GM06990 (cell line): ENCODE data around the gene CCDC63.
"Not testable (repeated sequence)": the region's sequence is repeated elsewhere in the genome, so short reads cannot be mapped to it uniquely, and the experiment has no call there.

Source experiments
- DNase-seq: peaks from one replicate; pipeline ENCODE4 v3.0.0-alpha.2; 2011; ENCODE audit not compliant: insufficient read length; ENCODE audit errors: extremely low read depth
- H3K27me3 ChIP-seq: replicated peaks from 2 replicates; pipeline ENCODE4 v1.6.0; 2011; ENCODE audit warnings: low read length; ENCODE audit not compliant: control insufficient read depth, insufficient read depth
- H3K36me3 ChIP-seq: 2 replicates; pipeline ENCODE4 v1.5.1; 2011; ENCODE audit warnings: low read length; ENCODE audit not compliant: control insufficient read depth, insufficient read depth
- H3K4me3 ChIP-seq: replicated peaks from 2 replicates; pipeline ENCODE4 v1.5.1; 2011; ENCODE audit warnings: low read depth, mild to moderate bottlenecking, control low read depth, low read length
- TF ChIP-seq, protein P1 (sequence below): IDR thresholded peaks from 2 replicates; pipeline ENCODE4 v1.5.1; 2011; ENCODE audit warnings: low read length, control low read depth, mild to moderate bottlenecking, inconsistent platforms; ENCODE audit not compliant: insufficient read depth, poor library complexity, severe bottlenecking

CCDC63 gene

DNA sequence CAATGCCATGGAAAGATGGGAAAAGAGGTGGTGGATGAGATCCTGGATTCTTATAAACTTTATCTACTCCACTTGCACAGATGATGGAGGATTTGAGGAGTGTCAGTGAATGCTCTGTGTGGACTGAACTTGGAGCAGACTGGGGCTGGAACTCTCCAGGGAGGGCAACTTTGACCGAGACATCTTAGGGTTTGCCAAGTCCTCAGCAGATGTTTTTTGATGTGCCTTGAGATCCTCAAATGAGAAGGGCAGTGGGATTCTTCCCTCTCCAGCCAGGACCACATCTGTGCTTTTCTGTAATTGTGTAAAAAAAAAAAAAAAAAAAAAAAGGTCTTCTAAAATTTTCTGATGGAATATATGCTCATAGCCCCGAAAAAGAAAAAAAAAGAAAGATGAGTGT is 96.6 kb downstream of the CCDC63 start:
- DNase-seq = no peak
- Histone ChIP-seq H3K4me3 (no peak overlapping the region), H3K27me3 (no peaks in the 10 kb centered on the region), H3K36me3 (no peaks in the 10 kb centered on the region)
- TF ChIP-seq, protein P1, sequence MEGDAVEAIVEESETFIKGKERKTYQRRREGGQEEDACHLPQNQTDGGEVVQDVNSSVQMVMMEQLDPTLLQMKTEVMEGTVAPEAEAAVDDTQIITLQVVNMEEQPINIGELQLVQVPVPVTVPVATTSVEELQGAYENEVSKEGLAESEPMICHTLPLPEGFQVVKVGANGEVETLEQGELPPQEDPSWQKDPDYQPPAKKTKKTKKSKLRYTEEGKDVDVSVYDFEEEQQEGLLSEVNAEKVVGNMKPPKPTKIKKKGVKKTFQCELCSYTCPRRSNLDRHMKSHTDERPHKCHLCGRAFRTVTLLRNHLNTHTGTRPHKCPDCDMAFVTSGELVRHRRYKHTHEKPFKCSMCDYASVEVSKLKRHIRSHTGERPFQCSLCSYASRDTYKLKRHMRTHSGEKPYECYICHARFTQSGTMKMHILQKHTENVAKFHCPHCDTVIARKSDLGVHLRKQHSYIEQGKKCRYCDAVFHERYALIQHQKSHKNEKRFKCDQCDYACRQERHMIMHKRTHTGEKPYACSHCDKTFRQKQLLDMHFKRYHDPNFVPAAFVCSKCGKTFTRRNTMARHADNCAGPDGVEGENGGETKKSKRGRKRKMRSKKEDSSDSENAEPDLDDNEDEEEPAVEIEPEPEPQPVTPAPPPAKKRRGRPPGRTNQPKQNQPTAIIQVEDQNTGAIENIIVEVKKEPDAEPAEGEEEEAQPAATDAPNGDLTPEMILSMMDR = no peak

DNA sequence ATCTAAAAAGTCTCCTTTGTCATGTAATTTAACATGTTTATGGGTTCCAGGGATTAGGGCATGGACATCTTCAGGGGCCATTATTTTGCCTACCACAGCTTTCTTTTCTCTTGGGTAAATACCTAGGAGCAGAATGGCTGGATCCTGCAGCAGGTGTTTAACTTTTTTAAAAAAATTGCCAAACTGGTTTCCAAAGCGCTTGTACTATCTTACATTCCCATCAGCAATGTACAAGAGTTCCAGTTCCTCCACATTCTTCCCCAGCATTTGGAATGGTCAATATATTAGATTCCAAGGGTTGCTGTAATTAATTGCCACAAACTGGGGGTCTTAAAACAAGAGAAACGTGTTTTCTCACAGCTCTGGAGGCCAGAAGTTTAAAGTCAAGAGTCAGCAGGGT is 101.3 kb downstream of the CCDC63 start:
- no peaks in the 10 kb centered on the region for H3K27me3 ChIP-seq
- H3K36me3 ChIP-seq = no peaks in the 10 kb centered on the region
- TF ChIP-seq, protein P1 = no peak
- no peak overlapping the region for H3K4me3 ChIP-seq
- DNase-seq = no peak

DNA sequence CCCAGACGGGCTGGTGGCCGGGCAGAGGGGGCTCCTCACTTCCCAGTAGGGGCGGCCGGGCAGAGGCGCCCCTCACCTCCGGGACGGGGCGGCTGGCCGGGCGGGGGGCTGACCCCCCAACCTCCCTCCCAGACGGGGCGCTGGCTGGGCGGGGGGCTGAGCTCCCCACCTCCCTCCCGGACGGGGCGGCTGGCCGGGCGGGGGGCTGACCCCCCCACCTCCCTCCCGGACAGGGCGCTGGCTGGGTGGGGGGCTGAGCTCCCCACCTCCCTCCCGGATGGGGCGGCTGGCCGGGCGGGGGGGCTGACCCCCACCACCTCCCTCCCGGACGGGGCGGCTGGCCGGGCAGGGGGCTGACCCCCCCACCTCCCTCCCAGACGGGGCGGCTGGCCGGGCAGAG is 103.7 kb downstream of the CCDC63 start:
- DNase-seq, H3K4me3 ChIP-seq, H3K27me3 ChIP-seq, H3K36me3 ChIP-seq: not testable (repeated sequence)

DNA sequence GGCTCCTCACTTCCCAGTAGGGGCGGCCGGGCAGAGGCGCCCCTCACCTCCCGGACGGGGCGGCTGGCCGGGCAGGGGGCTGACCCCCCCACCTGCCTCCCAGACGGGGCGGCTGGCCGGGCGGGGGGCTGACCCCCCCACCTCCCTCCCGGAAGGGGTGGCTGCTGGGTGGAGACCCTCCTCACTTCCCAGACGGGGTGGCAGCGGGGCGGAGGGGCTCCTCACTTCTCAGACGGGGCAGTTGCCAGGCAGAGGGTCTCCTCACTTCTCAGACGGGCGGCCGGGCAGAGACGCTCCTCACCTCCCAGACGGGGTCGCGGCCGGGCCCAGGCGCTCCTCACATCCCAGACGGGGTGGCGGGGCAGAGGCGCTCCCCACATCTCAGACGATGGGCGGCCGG is 104.1 kb downstream of the CCDC63 start:
- not testable (repeated sequence) for H3K4me3 ChIP-seq, DNase-seq, H3K36me3 ChIP-seq, H3K27me3 ChIP-seq
